K562 (cell line): ENCODE measurements around the gene DYTN. TPM values are rescaled to one million over a fixed set of nuclear protein-coding genes. Genes with fewer than 3 reads are reported as not detected.

ENCODE experiments used
- ARID1B ChIP-seq: fragments of 450-650 bp; IDR thresholded peaks from 2 replicates; pipeline ENCODE4 v1.6.1; 2016; ENCODE audit warnings: antibody characterized with exemption, mild to moderate bottlenecking, inconsistent platforms
- BRD9 ChIP-seq: fragments of 450-650 bp; IDR thresholded peaks from 2 replicates; pipeline ENCODE4 v1.6.1; 2018; ENCODE audit warnings: low read depth; ENCODE audit not compliant: partially characterized antibody
- BRF1 ChIP-seq: IDR thresholded peaks from 3 replicates; pipeline ENCODE4 v1.6.1; 2011; ENCODE audit warnings: borderline replicate concordance, mild to moderate bottlenecking; ENCODE audit not compliant: insufficient read length; ENCODE audit errors: extremely low read depth
- C11orf30 ChIP-seq: fragments of 450-650 bp; IDR thresholded peaks from 2 replicates; pipeline ENCODE4 v1.6.1; 2016; ENCODE audit warnings: low read depth, mild to moderate bottlenecking
- CTCFL ChIP-seq: IDR thresholded peaks from 2 replicates; pipeline ENCODE4 v1.6.1; 2011; ENCODE audit warnings: borderline replicate concordance, low read depth, mild to moderate bottlenecking, moderate library complexity, low read length; ENCODE audit not compliant: insufficient read depth, poor library complexity, severe bottlenecking
- HINFP ChIP-seq: fragments of 450-650 bp; conservative IDR thresholded peaks from 2 replicates; pipeline ENCODE4 v1.6.1; 2016; ENCODE audit warnings: missing genetic modification characterization, low read depth, mild to moderate bottlenecking, control low read depth, missing compliant biosample characterization
- HNRNPL ChIP-seq: fragments of 200-400 bp; formaldehyde crosslinking; IDR thresholded peaks from 2 replicates; pipeline ENCODE4 v1.6.1; 2017; ENCODE audit warnings: low read depth, mild to moderate bottlenecking, low read length
- MAFF ChIP-seq: IDR thresholded peaks from 2 replicates; pipeline ENCODE4 v1.6.1; 2012; ENCODE audit warnings: low read length, improper control_type of control experiment
- MAZ ChIP-seq, 2 experiments: fragments of 450-650 bp in 1 of 2; sonication (generic) in 1 of 2; formaldehyde crosslinking; IDR thresholded peaks in 1 of 2; conservative IDR thresholded peaks in 1 of 2; 2 replicates each; pipeline versions ENCODE4 v1.4.0 to v1.5.0; 2020; ENCODE audit warnings: mild to moderate bottlenecking in 1 of 2, missing genetic modification reagents in 1 of 2
- NFE2 ChIP-seq: IDR thresholded peaks from 2 replicates; pipeline ENCODE4 v1.6.1; 2014; ENCODE audit warnings: antibody characterized with exemption, low read depth
- NFE2L1 ChIP-seq: fragments of 450-650 bp; IDR thresholded peaks from 2 replicates; pipeline ENCODE4 v1.6.1; 2016; ENCODE audit warnings: missing genetic modification characterization, low read depth, mild to moderate bottlenecking, missing compliant biosample characterization, moderate library complexity, borderline replicate concordance
- SIN3A ChIP-seq, 2 experiments: fragments of 150-350 bp in 1 of 2; IDR thresholded peaks; 2 replicates each; pipeline ENCODE4 v1.6.1; 2011 to 2016; ENCODE audit warnings: borderline replicate concordance in 2 of 2, low read depth in 2 of 2, low read length in 2 of 2, mild to moderate bottlenecking in 2 of 2, moderate library complexity in 2 of 2; ENCODE audit not compliant: control insufficient read depth in 1 of 2
- TRIM28 ChIP-seq: fragments of 450-650 bp; IDR thresholded peaks from 2 replicates; pipeline ENCODE4 v1.6.1; 2017
- YY1 ChIP-seq, 3 experiments: IDR thresholded peaks; 2 replicates each; pipeline ENCODE4 v1.6.1; 2011; ENCODE audit warnings: low read length in 2 of 3, mild to moderate bottlenecking in 2 of 3, moderate library complexity in 2 of 3, borderline replicate concordance in 1 of 3, control low read depth in 1 of 3, low read depth in 1 of 3; ENCODE audit not compliant: insufficient read depth in 3 of 3, insufficient replicate concordance in 2 of 3, control insufficient read depth in 1 of 3, insufficient read length in 1 of 3; ENCODE audit errors: extremely low read depth in 1 of 3
- ZBTB12 ChIP-seq: fragments of 250-450 bp; sonication (Bioruptor Pico); IDR thresholded peaks from 2 replicates; pipeline ENCODE4 v1.4.0; 2020
- ZNF263 ChIP-seq: sonication (generic); formaldehyde crosslinking; IDR thresholded peaks from 2 replicates; pipeline ENCODE4 v1.8.0; 2022; ENCODE audit warnings: mild to moderate bottlenecking, missing genetic modification reagents, borderline replicate concordance
- ZNF395 ChIP-seq: fragments of 200-800 bp; sonication (Bioruptor generic); IDR thresholded peaks from 2 replicates; pipeline ENCODE4 v1.6.1; 2017; ENCODE audit warnings: missing genetic modification characterization, missing compliant biosample characterization
- polyA plus RNA-seq, 8 experiments: library from polyadenylated mRNA; depleted of rRNA in 4 of 8; stranded (reverse) in 5 of 8; unstranded in 3 of 8; fragments of >200 nt; fragmentation: Nextera tagmentation in 2 of 8; fragmentation: Illumina TruSeq in 1 of 8; extraction: Ambion mirVana in 2 of 8; extraction: Trizol in 1 of 8; gene quantifications; 2 replicates each; pipeline versions ENCODE4 v1.2.1 to v1.2.3, GENCODE V29; 2011 to 2014; ENCODE audit warnings: inconsistent platforms in 1 of 8, missing spikeins in 1 of 8
- total RNA-seq, 7 experiments: library from RNA; depleted of rRNA in 6 of 7; stranded (reverse); fragments of >200 nt in 6 of 7; fragmentation: Illumina TruSeq in 2 of 7; extraction: Trizol in 2 of 7; gene quantifications; 2 replicates each; pipeline versions ENCODE4 v1.2.1 to v1.2.3, GENCODE V29; 2011 to 2021; ENCODE audit warnings: low replicate concordance in 1 of 7

The DYTN gene
- total and polyA plus RNA-seq, 9 of the 15 experiments (the other 6 are each of a cell fraction or from before 2014, with no cell fraction given) = not detected

GRCh38 chr2:206721256-206721920, 3.2 kb upstream of the DYTN start (continued):
- TF ChIP-seq HINFP (no peak), NFE2 (peak; percentile 70), ZNF263 (CRISPR knock-in tag) (no peak), BRD9 (no peak), YY1 (IDR thresholded peaks at IDR 0.05; ENCODE audit: borderline replicate concordance in 1 of 3, control insufficient read depth in 1 of 3, extremely low read depth in 1 of 3, insufficient read depth in 3 of 3, insufficient read length in 1 of 3, insufficient replicate concordance in 2 of 3, low read depth in 1 of 3, low read length in 2 of 3) (no peak), SIN3A (IDR thresholded peaks at IDR 0.05; ENCODE audit: borderline replicate concordance in 2 of 2, control insufficient read depth in 1 of 2, low read depth in 2 of 2, low read length in 2 of 2) (no peak), C11orf30 (peak; percentile 58), MAZ (CRISPR knock-in tag; conservative IDR thresholded peaks at IDR 0.05 in 1 of 2, IDR thresholded peaks at IDR 0.05 in 1 of 2) (no peak), ZNF395 (no peak), ARID1B (no peak), HNRNPL (no peak), ZBTB12 (CRISPR knock-in tag) (no peak), NFE2L1 (tag) (peak; percentile 53; the same call in 1 of the 2 replicates), MAFF (peak; percentile 53; the same call in 1 of the 2 replicates), CTCFL (no peak), BRF1 (no peak), TRIM28 (no peak)
